K562 (cell line): ENCODE results near the gene LILRA5. TPM values are rescaled to one million over a fixed set of nuclear protein-coding genes. Genes with fewer than 3 reads are reported as not detected.
"Not testable (repeated sequence)": the region's sequence is repeated elsewhere in the genome, so short reads cannot be mapped to it uniquely, and the experiment has no call there.

Experiments
- ATAC-seq: fragments of 200-7000 bp; cut with Tn5 transposase; 3 replicates; pipeline ENCODE4 v1.9.1; 2020; ENCODE audit warnings: moderate library complexity
- BruUV-seq: library from RNA; stranded (reverse); fragments of 400-500 nt; replicated peaks from 2 replicates; lab custom pipeline; 2021; lab: Mats Ljungman, UMichigan
- CTCF ChIA-PET: fragments of 300-600 bp; formaldehyde crosslinking; extraction: SDS; loops from one replicate; lab custom pipeline; 2021; ENCODE audit warnings: low intra/inter-chr PET ratio; lab: Yijun Ruan, JAX
- POLR2A ChIA-PET: fragments of 300-600, 350-650 bp; sonication (Branson Sonifier 250); formaldehyde crosslinking; extraction: SDS; loops from one replicate; lab custom pipeline; 2021; ENCODE audit warnings: antibody characterized with exemption, inconsistent platforms; lab: Yijun Ruan, JAX
- DNase-seq, 4 experiments: peaks; one replicate each; pipeline versions ENCODE4 v3.0.0 to v3.0.0-alpha.2; 2011 to 2018; ENCODE audit warnings: low spot score in 3 of 4, mixed read lengths in 3 of 4; ENCODE audit errors: extremely low read depth in 1 of 4
- FAIRE-seq: peaks from 2 replicates; lab custom pipeline; 2011; peaks lifted over from hg19 to GRCh38; lab: Jason Lieb, UNC
- H2AFZ ChIP-seq: 2 replicates; pipeline ENCODE4 v1.6.0; 2011; ENCODE audit warnings: low read depth, low read length, control low read depth, inconsistent platforms
- H3K27ac ChIP-seq: fragments of 200-600 bp; 3 replicates; pipeline ENCODE4 v1.8.0; 2011; ENCODE audit warnings: low read depth, mild to moderate bottlenecking, control low read depth, inconsistent platforms, low read length, moderate library complexity, mixed read lengths; ENCODE audit errors: extremely low read depth
- H3K27me3 ChIP-seq, 2 experiments: fragments of 300-600 bp in 1 of 2; 2 replicates in 1 of 2; 3 replicates in 1 of 2; pipeline versions ENCODE4 v1.6.0 to v1.8.0; 2011; ENCODE audit warnings: inconsistent platforms in 2 of 2, low read length in 2 of 2, mild to moderate bottlenecking in 1 of 2, mixed read lengths in 1 of 2, moderate library complexity in 1 of 2; ENCODE audit not compliant: control insufficient read depth in 2 of 2, insufficient read depth in 2 of 2
- H3K36me3 ChIP-seq: fragments of 300-600 bp; 3 replicates; pipeline ENCODE4 v1.8.0; 2011; ENCODE audit warnings: mild to moderate bottlenecking, low read length, inconsistent platforms; ENCODE audit not compliant: control insufficient read depth, insufficient read depth
- H3K4me1 ChIP-seq, 2 experiments: fragments of 200-600 bp in 1 of 2; replicated peaks in 1 of 2; 2 replicates in 1 of 2; 3 replicates in 1 of 2; pipeline versions ENCODE4 v1.5.1 to v1.8.0; 2011; ENCODE audit warnings: inconsistent platforms in 2 of 2, low read length in 2 of 2, mild to moderate bottlenecking in 1 of 2, mixed read lengths in 1 of 2, moderate library complexity in 1 of 2; ENCODE audit not compliant: control insufficient read depth in 2 of 2, insufficient read depth in 2 of 2
- H3K4me2 ChIP-seq: 2 replicates; pipeline ENCODE4 v1.6.1; 2011; ENCODE audit warnings: low read length, control low read depth, inconsistent platforms, mixed read lengths; ENCODE audit not compliant: insufficient read depth
- H3K4me3 ChIP-seq: fragments of 200-600 bp; sonication (generic), shearing (Covaris generic); 2 replicates; pipeline ENCODE4 v1.5.1; 2016; ENCODE audit warnings: control low read depth, inconsistent platforms
- H3K79me2 ChIP-seq: fragments of 200-600 bp; 3 replicates; pipeline ENCODE4 v1.8.0; 2011; ENCODE audit warnings: low read length, inconsistent platforms; ENCODE audit not compliant: control insufficient read depth, insufficient read depth
- H3K9ac ChIP-seq, 2 experiments: 2 replicates each; pipeline versions ENCODE4 v1.6.0 to v1.6.1; 2011; ENCODE audit warnings: low read depth in 2 of 2, low read length in 2 of 2, control low read depth in 1 of 2, inconsistent platforms in 1 of 2, mild to moderate bottlenecking in 1 of 2, mixed read lengths in 1 of 2; ENCODE audit not compliant: insufficient read depth in 1 of 2
- H3K9me1 ChIP-seq: one replicate; pipeline ENCODE4 v1.6.0; 2011; ENCODE audit warnings: inconsistent platforms, mild to moderate bottlenecking, low read length, moderate library complexity; ENCODE audit not compliant: control insufficient read depth, insufficient read depth
- H3K9me3 ChIP-seq: replicated peaks from 2 replicates; pipeline ENCODE4 v1.5.1; 2011; ENCODE audit warnings: low read depth, low read length, inconsistent platforms; ENCODE audit not compliant: control insufficient read depth, insufficient read depth
- H4K20me1 ChIP-seq: replicated peaks from 2 replicates; pipeline ENCODE4 v1.6.1; 2011; ENCODE audit warnings: low read length, inconsistent platforms, mixed read lengths; ENCODE audit not compliant: control insufficient read depth, insufficient read depth
- HBP1 ChIP-seq: fragments of 450-650 bp; formaldehyde crosslinking; IDR thresholded peaks from 2 replicates; pipeline ENCODE4 v1.4.0; 2022; ENCODE audit warnings: missing genetic modification characterization
- KDM5B ChIP-seq: fragments of 200-600 bp; sonication (generic); IDR thresholded peaks from 2 replicates; pipeline ENCODE4 v1.6.1; 2012; ENCODE audit warnings: low read depth, mild to moderate bottlenecking, moderate library complexity, low read length, control low read depth, inconsistent platforms; ENCODE audit not compliant: insufficient replicate concordance
- MXD1 ChIP-seq: fragments of 250-450 bp; sonication (Bioruptor Pico); IDR thresholded peaks from 2 replicates; pipeline ENCODE4 v1.8.0; 2021; ENCODE audit warnings: borderline replicate concordance, mild to moderate bottlenecking, moderate library complexity; ENCODE audit not compliant: poor library complexity, severe bottlenecking
- RCOR1 ChIP-seq, 2 experiments: IDR thresholded peaks; 2 replicates each; pipeline ENCODE4 v1.6.1; 2012; ENCODE audit warnings: low read depth in 2 of 2, low read length in 2 of 2, borderline replicate concordance in 1 of 2, improper control_type of control experiment in 1 of 2
- WGBS: fragments of 100-300 bp; shearing (Covaris generic); methylation state at CpG from one replicate; pipeline ENCODE4 v1.1.6; 2016; ENCODE audit warnings: low coverage, mixed read lengths; ENCODE audit not compliant: insufficient coverage; ENCODE audit errors: missing lambda C conversion rate; 5-methylcytosine and 5-hydroxymethylcytosine counted together
- in situ Hi-C: fragments of 300-500 bp; cut with MboI; formaldehyde crosslinking; loops from 4 replicates; pipeline ENCODE4 v1.15.0; 2018; ENCODE audit warnings: inconsistent platforms, mixed read lengths
- intact Hi-C: fragments of 100-400 bp; cut with micrococcal nuclease; formaldehyde crosslinking; loops from 2 replicates; pipeline ENCODE4 v1.14.2; 2022
- polyA plus RNA-seq, 8 experiments: library from polyadenylated mRNA; depleted of rRNA in 4 of 8; stranded (reverse) in 5 of 8; unstranded in 3 of 8; fragments of >200 nt; fragmentation: Nextera tagmentation in 2 of 8; fragmentation: Illumina TruSeq in 1 of 8; extraction: Ambion mirVana in 2 of 8; extraction: Trizol in 1 of 8; gene quantifications; 2 replicates each; pipeline versions ENCODE4 v1.2.1 to v1.2.3, GENCODE V29; 2011 to 2014; ENCODE audit warnings: inconsistent platforms in 1 of 8, missing spikeins in 1 of 8
- total RNA-seq, 7 experiments: library from RNA; depleted of rRNA in 6 of 7; stranded (reverse); fragments of >200 nt in 6 of 7; fragmentation: Illumina TruSeq in 2 of 7; extraction: Trizol in 2 of 7; gene quantifications; 2 replicates each; pipeline versions ENCODE4 v1.2.1 to v1.2.3, GENCODE V29; 2011 to 2021; ENCODE audit warnings: low replicate concordance in 1 of 7

Gene LILRA5
- total and polyA plus RNA-seq, 9 of the 15 experiments (the other 6 are each of a cell fraction or from before 2014, with no cell fraction given) = not detected

- TF ChIP-seq HBP1 (CRISPR knock-in tag) (no peak), MXD1 (CRISPR knock-in tag) (no peak), RCOR1 (IDR thresholded peaks at IDR 0.05; ENCODE audit: borderline replicate concordance in 1 of 2, low read depth in 2 of 2, low read length in 2 of 2) (no peak), KDM5B (no peak)
- TF ChIP-seq, all 486 proteins: peak for 0
These were observed 39.1 kb downstream of the LILRA5 start (continued) for GRCh38 chr19:54273821-54274220.

GRCh38 chr19:54272181-54272580, 40.8 kb downstream of the LILRA5 start:
- H4K20me1 ChIP-seq, H3K36me3 ChIP-seq, H3K9me3 ChIP-seq, CTCF ChIA-PET, intact Hi-C loops, BruUV-seq, H3K4me3 ChIP-seq, H3K27ac ChIP-seq, H3K4me1 ChIP-seq, H3K9ac ChIP-seq, H3K79me2 ChIP-seq, POLR2A ChIA-PET, H2AFZ ChIP-seq, in situ Hi-C loops, FAIRE-seq, ATAC-seq, DNase-seq, H3K4me2 ChIP-seq, H3K9me1 ChIP-seq: not testable (repeated sequence)
- H3K27me3 ChIP-seq = peaks cover 10 to 20% of the 10 kb centered on the region in 2 experiments
- WGBS = 0% methylated on average over 5 of the region's 5 CpGs
